Erythroblast (primary cell): ENCODE data around the gene PRKCE.

Experiments used
- DNase-seq, 2 experiments: peaks; one replicate each; lab custom pipeline; 2025; lab: John Stamatoyannopoulos, UW
- GATA1 ChIP-seq: IDR thresholded peaks from 2 replicates; pipeline ENCODE4 v1.6.1; 2011; ENCODE audit warnings: low read depth, mild to moderate bottlenecking, control low read depth, low read length, moderate library complexity
- POLR2A ChIP-seq: IDR thresholded peaks from 2 replicates; pipeline ENCODE4 v1.6.1; 2011; ENCODE audit warnings: mild to moderate bottlenecking, low read length

The PRKCE gene

DNA sequence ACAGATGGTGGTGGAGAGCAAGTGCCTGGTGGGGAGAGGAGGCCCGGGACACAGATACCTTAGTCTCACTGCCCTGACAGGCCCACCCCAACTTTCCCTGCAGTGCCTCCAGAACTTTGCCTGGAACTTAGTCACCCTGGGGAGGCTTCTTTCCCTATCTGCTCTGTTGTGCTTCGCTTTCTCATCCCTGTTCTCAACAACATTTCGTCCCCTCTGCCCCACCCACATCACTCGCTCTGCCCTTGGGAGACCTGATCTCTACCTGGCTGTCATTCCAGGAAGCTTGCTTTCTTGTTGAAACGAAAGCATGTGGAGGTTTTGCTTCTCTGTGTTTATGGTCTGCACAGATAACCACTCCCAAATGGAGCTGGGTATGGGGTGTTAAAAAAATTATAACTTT, 93.8 kb downstream of the PRKCE start:
- no peak for DNase-seq
- no peak for TF ChIP-seq GATA1
- no peak for TF ChIP-seq POLR2A

DNA sequence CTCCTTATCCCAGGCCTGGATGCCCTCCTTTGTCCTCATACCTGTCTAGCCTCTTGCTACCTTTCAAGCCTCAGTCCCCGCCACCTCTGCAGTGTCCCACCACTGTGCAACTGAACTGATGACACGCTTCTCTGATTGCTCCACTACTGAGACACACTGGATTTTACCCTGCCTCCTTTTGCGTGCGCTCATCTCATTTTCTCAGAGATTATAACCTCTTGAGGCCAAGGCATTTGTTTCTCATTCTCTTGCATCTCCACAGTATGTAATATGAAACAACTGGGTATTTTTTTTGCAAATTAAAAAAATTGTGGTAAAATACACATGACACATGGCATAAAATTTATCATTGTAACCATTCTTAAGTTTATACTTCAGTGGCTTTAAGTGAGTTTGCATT, 95.4 kb downstream of the PRKCE start:
- TF ChIP-seq POLR2A: no peak
- no peak for TF ChIP-seq GATA1
- DNase-seq: no peak

DNA sequence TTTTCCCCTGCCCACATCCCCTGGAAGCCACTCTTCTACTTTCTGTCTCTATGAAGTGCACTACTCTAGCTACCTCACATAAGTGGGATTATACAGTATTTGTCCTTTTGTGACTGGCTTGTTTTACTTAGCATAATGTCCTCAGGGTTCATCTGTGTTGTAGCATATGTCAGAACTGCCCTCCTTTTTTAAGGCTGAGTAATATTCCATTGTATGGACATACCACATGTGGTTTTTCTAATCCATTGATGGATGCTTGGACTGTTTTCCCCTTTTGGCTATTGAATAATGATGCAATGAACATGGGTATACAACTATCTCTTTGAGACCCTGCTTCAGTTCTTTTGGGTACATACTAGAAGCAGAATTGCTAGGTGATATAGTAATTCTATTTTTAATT, 95.9 kb downstream of the PRKCE start:
- no peak for DNase-seq
- TF ChIP-seq GATA1: no peak

DNA sequence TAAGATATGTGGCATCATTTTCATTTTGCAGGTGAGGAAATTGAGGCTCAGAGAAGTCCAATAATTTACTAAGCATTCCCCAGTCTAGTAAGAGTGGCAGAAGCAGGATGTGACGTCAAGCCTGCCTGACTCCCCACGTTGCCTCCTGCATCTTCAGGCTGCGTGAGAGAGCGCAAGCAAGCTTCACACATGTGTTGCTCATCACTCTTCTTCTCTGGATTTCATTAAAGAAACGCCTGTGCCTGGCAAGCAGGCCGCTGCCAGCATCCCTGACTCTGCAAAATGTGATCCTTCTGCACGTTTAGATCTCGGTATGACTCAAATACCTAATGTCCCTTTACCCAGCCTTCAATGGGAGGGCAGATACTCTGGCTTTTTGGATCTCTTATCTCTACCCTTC, 96.8 kb downstream of the PRKCE start:
- TF ChIP-seq GATA1: no peak
- TF ChIP-seq POLR2A: no peak
- DNase-seq: no peak

DNA sequence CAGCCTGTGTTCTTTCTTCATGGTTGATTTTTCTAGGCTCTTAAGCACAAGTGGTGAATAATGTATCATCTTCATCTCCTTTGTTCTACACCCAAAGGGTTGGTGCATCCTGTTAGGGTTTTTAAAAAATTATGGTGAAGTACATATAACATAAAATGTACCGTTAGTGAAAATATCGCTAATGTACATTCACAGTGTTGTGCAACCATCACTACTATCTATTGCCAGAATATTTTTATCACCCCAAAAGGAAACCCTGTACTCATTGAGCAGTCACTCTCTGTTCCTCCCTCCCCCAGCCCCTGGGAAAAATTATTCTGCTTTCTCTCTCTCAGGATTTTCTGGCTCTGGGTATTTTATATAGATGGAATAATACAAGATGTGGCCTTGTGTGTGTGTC, 98.5 kb downstream of the PRKCE start:
- no peak for DNase-seq
- no peak for TF ChIP-seq GATA1
- TF ChIP-seq POLR2A: no peak

DNA sequence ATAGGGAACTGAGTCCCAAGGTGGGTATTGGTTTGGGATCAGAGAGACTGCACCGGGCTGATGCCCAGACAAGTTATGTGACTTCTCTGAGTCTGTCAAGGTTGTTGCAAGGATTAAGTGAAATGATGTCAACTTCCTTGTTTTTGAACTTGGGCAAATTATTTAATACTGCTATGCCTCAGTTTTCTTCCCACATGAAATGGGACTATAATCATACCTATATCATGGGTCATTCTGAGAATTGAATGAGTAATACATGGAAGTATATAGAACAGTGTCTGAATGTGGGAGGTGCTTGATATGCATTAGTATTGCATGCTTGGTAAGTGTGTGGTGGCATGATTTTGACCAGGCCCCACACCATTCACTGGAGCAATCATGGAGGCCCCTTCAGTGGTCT, 99.0 kb downstream of the PRKCE start:
- no peak for DNase-seq
- TF ChIP-seq GATA1 (no peak), POLR2A (no peak)

DNA sequence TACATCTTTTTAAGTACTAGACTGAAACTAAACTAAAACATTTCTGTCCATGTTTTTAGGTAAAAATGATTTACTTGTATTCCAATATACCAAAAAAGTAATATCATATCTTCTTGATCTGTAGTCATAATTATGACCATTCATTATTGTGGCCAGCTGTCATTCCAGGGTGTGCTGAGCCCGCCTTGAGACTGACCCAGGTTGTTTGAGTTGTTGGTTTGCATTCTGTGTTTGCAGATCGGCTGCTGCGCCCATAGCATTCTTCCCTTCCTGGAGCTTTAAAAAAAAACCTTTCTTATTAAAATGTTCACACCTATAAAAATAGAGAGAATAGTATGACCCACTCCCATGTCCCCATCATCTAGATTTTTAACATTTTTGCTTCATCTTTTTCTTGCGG, 101.9 kb downstream of the PRKCE start:
- TF ChIP-seq POLR2A: no peak
- no peak for TF ChIP-seq GATA1
- no peak for DNase-seq

DNA sequence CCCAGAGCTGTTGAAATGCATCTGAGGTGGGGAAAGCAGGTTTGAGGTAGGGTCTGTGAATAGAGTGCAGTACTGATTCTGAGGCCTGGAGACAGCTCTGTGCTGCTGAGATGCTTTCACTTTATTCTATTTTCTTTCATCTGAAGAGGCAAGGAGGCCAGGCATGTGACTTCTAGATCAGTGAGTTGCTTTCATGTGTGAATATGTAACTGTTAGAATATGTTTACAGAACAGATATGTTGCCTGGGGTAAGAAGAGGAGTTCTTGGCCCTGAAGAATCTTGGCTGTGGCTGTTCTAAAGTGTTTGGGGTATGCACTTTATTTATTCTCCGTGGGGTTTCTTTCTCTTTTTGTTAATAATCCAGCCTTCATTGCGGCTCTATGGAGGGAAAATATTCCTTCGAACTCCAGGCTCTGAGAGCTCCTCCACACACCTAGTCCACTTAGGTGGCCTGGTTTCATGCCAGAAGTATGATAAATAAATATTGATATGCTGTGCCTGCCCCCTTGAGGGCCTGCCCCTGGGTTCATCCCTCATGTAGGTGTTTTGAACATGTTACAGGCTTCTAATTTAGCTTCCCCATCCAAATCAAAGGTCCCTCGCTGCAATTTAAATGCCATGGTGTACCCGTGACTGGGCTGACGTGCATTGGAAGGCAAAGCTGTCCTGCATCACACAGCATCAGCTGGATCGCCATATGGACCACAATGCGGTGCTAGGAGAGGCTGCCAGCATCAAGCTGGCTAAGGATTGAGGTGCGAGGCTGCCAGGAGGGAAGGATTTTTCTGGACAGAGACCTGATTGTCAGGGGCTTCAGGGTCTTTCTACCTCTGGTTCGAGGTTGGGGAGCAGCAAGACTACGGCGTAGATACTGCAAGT, 102.9 kb downstream of the PRKCE start:
- DNase-seq: no peak
- no peak for TF ChIP-seq POLR2A
- no peak for TF ChIP-seq GATA1

DNA sequence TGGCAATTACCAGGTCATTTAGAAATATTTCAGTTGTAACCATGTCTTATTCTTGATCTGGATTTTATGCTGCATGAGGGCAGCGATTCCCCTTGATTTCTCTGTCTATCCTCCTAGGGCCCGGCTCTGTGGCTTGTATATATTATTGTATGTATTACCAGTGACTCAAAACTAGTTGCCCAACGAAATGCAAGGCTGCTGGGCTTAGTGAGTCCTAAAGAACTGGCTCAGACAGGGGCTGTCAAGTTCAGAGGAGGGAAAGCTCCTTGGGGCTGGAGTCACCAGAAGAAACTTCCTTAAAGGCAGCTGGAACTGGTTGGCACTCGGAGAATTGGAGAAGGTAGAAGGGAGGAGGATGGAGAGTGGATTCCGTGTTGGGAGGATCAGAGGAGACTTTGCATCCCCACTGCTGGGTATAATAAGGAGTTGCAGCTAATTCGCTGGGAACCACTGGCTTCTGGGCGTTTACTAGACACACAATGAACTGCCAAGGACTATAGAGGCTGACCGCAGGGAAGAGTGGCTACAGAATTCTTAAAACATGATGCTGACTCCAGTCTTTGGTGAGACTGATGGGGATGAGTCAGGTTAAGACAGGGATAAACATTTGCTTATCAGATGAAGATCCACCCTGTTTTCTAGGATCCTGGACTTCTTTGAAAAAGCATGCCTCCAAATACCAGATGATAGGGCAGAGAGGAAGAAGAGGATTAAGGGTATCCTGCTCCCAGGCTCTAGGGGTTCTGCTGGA, 104.3 kb downstream of the PRKCE start:
- TF ChIP-seq GATA1 (no peak), POLR2A (no peak)
- DNase-seq: no peak

DNA sequence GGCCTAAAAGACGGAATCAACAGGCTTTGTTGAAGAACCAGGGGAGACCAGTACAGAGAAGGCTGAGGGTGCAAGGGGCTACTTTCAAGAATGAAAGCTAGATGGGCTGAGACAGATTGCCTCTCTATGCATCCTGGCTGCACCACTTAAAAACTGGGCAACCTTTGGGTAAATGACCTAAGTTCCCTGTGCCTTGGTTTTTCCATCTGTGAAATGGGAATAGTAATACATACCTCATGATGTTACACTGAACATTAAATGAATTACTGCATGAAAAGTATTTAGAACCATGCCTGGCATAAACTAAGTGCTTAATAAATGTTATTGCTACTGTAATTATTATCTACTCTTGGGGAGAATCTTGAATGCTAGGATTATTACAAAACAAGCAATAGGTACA, 106.5 kb downstream of the PRKCE start:
- no peak for DNase-seq
- no peak for TF ChIP-seq POLR2A
- TF ChIP-seq GATA1: no peak

DNA sequence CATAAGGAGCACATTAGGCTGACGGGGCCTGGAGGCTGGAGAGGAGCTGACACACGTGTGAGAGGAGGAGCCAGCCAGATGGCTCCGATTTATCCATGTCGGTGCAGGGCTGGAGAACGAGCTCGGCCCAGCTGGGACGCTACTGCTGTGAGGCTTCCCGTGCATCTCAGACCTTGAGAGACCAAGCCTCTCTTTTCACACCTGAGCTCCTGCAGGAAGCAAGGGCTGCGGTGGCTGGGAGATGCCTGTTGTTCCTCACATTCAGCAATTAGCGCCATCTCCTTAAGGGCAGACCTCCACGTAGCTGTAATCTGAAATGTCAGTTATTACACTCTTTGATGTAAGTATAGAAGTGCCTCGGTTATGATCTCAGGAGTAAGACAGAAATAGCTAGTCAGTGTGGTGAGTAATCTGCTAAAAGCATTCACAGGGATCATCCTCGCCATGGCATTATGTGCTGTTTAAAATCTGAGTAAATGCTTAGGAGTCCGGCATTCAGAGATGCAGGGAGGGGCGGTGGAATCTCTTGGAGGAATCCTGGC, 107.9 kb downstream of the PRKCE start:
- TF ChIP-seq POLR2A: no peak
- no peak for TF ChIP-seq GATA1
- no peak for DNase-seq

DNA sequence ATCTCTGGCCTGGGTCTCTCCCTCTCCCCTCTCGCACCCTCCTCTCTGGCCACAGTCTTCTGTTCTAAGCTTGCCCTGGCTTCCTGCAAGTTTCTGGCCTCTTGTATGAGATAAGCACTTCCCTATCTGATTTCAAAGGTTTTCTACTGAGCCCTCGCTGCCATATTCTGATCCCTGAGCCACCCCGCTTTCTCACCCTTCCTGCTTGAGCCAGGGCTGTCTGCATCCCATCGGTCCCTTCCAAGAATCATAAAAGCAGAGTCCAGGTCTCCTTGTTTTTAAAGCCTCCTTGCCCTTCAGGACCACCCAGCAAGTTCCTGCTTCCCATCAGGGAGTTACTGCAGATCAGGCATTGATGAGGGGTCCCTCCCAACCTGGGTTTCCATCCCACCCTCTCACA, 110.2 kb downstream of the PRKCE start:
- TF ChIP-seq GATA1 (no peak), POLR2A (no peak)
- no peak for DNase-seq

DNA sequence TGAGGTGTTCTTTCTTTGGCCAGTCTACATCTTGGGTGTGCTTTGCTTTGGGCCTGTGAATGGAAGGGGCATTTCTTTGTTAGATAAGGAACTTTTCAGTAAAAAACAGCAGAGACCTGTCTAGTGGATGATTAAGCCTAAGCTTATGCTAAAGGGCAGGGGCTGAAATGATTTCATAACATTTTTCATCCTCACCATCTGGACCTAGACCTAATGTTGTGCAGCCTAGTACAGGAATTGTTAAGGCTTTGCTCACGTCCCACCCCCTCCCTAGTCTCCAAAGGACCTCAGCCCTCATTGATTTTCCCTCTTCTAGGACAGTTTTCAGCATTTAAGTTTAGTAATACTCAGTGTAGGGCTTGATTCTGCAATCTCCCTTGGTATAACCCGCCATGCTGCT, 111.8 kb downstream of the PRKCE start:
- no peak for TF ChIP-seq GATA1
- no peak for DNase-seq

DNA sequence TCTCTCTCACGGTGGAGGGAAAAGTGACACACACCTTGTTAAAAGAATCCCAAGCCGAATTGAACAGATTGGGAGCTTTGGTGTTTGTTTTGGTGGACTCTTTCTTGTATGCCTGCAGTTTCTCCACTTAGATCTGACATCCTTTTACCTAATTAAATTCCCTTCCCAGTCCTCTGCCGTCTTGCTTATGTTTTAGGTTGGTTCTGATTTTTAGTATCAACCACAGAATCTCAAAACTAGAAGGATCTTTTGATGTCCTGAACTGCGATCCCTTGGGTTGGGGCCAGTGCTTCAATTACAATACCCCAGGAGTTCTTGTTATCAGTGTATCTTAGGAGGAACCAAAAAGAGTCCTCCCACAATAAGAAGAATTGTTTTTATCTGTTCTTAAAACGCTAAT, 112.3 kb downstream of the PRKCE start:
- TF ChIP-seq GATA1 (no peak), POLR2A (no peak)
- DNase-seq: no peak
